ENCODE data around the gene KIDINS220.

Gene KIDINS220

DNA sequence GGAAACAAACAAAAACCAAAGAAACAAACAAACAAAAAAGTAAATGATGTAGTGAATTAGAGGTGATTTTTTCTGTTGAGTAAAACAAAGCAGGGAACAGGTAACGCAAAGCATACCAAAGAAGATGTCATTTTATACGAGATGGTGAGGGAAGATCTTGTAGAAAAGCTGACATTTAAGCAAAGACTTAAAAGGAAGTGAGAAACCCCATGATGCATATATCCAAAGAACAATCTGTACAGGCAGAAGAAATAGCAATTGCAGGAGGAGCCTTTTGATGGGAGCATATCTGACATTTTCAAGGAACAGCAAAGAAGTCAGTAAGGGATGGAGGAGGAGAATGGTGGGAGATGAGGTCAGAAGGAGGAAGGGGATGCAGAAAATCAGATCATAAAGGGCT is 63.0 kb downstream of the KIDINS220 start:
- Histone ChIP-seq H3K4me1 (ENCODE audit: insufficient read depth, low read length) (no peaks in the 10 kb centered on the region), H3K4me2 (ENCODE audit: insufficient read depth, low read length) (no peak overlapping the region), H2AFZ (ENCODE audit: low read depth, low read length) (no peak overlapping the region), H3K27me3 (ENCODE audit: insufficient read depth, low read length, poor library complexity) (no peaks in the 10 kb centered on the region), H3K9ac (ENCODE audit: low read depth, low read length) (no peak overlapping the region), H3K79me2 (ENCODE audit: insufficient read depth, low read length) (no peaks in the 10 kb centered on the region), H3K4me3 (ENCODE audit: low read depth in 1 of 2, low read length in 2 of 2) (no peak overlapping the region), H3K27ac (ENCODE audit: low read length) (no peak overlapping the region), H4K20me1 (ENCODE audit: insufficient read depth, low read length) (no peaks in the 10 kb centered on the region), H3K36me3 (ENCODE audit: insufficient read depth, low read length) (peaks cover 64% of the 10 kb centered on the region), H3K9me3 (ENCODE audit: insufficient read depth, low read length, severe bottlenecking) (no peaks in the 10 kb centered on the region)
- ATAC-seq (ENCODE audit: insufficient read depth, low read depth) = no peak
- TF ChIP-seq, protein P1, sequence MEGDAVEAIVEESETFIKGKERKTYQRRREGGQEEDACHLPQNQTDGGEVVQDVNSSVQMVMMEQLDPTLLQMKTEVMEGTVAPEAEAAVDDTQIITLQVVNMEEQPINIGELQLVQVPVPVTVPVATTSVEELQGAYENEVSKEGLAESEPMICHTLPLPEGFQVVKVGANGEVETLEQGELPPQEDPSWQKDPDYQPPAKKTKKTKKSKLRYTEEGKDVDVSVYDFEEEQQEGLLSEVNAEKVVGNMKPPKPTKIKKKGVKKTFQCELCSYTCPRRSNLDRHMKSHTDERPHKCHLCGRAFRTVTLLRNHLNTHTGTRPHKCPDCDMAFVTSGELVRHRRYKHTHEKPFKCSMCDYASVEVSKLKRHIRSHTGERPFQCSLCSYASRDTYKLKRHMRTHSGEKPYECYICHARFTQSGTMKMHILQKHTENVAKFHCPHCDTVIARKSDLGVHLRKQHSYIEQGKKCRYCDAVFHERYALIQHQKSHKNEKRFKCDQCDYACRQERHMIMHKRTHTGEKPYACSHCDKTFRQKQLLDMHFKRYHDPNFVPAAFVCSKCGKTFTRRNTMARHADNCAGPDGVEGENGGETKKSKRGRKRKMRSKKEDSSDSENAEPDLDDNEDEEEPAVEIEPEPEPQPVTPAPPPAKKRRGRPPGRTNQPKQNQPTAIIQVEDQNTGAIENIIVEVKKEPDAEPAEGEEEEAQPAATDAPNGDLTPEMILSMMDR (IDR thresholded peaks at IDR 0.05; ENCODE audit: borderline replicate concordance, extremely low read depth, low read length, poor library complexity, severe bottlenecking) = no peak
- no peak for TF ChIP-seq EZH2 (IDR thresholded peaks at IDR 0.05; ENCODE audit: borderline replicate concordance, low read depth, low read length, severe bottlenecking)
- no peak for DNase-seq

DNA sequence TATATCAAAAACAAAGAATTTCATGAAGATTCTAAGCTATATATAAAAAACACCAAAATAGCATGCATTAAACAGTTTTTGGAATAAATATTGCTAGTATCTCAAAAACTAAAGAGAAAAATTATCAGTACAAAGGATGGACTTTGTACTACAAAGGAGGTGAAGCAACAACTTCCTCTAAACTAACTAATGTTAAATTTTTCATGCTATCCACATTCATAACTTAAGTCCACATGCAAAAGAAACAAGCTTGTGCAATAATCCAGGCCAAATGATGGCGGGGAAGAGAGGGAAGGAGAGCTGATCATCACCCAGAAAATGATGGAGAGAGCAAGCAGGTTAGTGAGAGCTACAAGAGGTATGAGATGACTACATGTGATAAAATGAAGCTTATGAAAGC is 70.1 kb downstream of the KIDINS220 start:
- Histone ChIP-seq H3K4me2 (ENCODE audit: insufficient read depth, low read length) (no peak overlapping the region), H3K9me3 (ENCODE audit: insufficient read depth, low read length, severe bottlenecking) (no peaks in the 10 kb centered on the region), H3K79me2 (ENCODE audit: insufficient read depth, low read length) (no peaks in the 10 kb centered on the region), H3K4me1 (ENCODE audit: insufficient read depth, low read length) (no peaks in the 10 kb centered on the region), H3K9ac (ENCODE audit: low read depth, low read length) (no peak overlapping the region), H3K27ac (ENCODE audit: low read length) (no peak overlapping the region), H4K20me1 (ENCODE audit: insufficient read depth, low read length) (no peaks in the 10 kb centered on the region; the same call in 1 of the 2 replicates), H3K36me3 (ENCODE audit: insufficient read depth, low read length) (peaks cover 25% of the 10 kb centered on the region; the same call in 1 of the 2 replicates), H3K4me3 (ENCODE audit: low read depth in 1 of 2, low read length in 2 of 2) (no peak overlapping the region), H3K27me3 (ENCODE audit: insufficient read depth, low read length, poor library complexity) (no peaks in the 10 kb centered on the region), H2AFZ (ENCODE audit: low read depth, low read length) (no peak overlapping the region)
- DNase-seq (no peak), ATAC-seq (ENCODE audit: insufficient read depth, low read depth) (no peak)
- TF ChIP-seq EZH2 (IDR thresholded peaks at IDR 0.05; ENCODE audit: borderline replicate concordance, low read depth, low read length, severe bottlenecking) = no peak
- TF ChIP-seq, protein P1 (IDR thresholded peaks at IDR 0.05; ENCODE audit: borderline replicate concordance, extremely low read depth, low read length, poor library complexity, severe bottlenecking) = no peak

DNA sequence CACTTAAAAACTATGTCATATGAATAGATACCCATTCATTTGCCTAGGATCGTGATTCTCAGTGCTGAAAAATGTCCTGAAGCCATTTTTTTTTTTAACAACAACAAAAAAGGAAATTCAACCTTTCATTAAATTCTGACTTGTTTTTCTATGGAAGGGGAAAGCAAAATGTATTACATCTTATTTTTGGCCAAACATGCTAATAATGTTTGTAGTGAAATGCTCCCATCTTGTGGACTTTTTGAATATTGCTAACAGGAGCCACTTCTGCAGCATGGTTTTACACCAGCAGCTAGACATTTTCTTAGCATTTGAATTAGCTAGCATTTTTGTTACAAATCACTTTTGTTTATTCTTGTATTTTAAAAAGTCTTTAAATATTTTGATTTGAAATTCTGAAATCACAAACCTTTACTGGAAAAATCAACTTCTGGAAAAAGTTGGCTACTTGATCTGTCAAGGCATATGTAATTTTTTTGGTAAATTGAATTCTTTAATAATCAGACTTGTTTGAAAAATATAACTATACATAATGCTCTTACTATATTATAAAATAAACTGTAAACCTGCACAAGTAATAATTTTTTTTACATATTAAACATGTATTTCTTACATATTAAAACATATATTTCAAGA is 75.8 kb downstream of the KIDINS220 start:
- Histone ChIP-seq H3K27ac (ENCODE audit: low read length) (no peak overlapping the region), H3K4me3 (ENCODE audit: low read depth in 1 of 2, low read length in 2 of 2) (no peak overlapping the region), H3K9me3 (ENCODE audit: insufficient read depth, low read length, severe bottlenecking) (no peaks in the 10 kb centered on the region), H3K79me2 (ENCODE audit: insufficient read depth, low read length) (no peaks in the 10 kb centered on the region), H3K4me1 (ENCODE audit: insufficient read depth, low read length) (no peaks in the 10 kb centered on the region), H3K9ac (ENCODE audit: low read depth, low read length) (no peak overlapping the region), H2AFZ (ENCODE audit: low read depth, low read length) (no peak overlapping the region), H4K20me1 (ENCODE audit: insufficient read depth, low read length) (no peaks in the 10 kb centered on the region), H3K36me3 (ENCODE audit: insufficient read depth, low read length) (peaks cover 20% of the 10 kb centered on the region; the same call in 1 of the 2 replicates), H3K27me3 (ENCODE audit: insufficient read depth, low read length, poor library complexity) (no peaks in the 10 kb centered on the region), H3K4me2 (ENCODE audit: insufficient read depth, low read length) (no peak overlapping the region)
- ATAC-seq (ENCODE audit: insufficient read depth, low read depth) = 0 out of 3 replicates have a peak, but pooled peaks have one; percentile 49
- no peak for DNase-seq
- TF ChIP-seq EZH2 (IDR thresholded peaks at IDR 0.05; ENCODE audit: borderline replicate concordance, low read depth, low read length, severe bottlenecking) = no peak
- TF ChIP-seq, protein P1 (IDR thresholded peaks at IDR 0.05; ENCODE audit: borderline replicate concordance, extremely low read depth, low read length, poor library complexity, severe bottlenecking) = peak; percentile 67
